NB4 (cell line): ENCODE measurements around the gene AGBL5.
"Not testable (repeated sequence)": the region's sequence is repeated elsewhere in the genome, so short reads cannot be mapped to it uniquely, and the experiment has no call there.

Experiments used
- DNase-seq: peaks from one replicate; pipeline ENCODE4 v3.0.0; 2010; ENCODE audit warnings: low read depth
- H3K4me3 ChIP-seq: one replicate; pipeline ENCODE4 v1.5.1; 2011; ENCODE audit warnings: mild to moderate bottlenecking, low read depth, low read length, moderate library complexity
- MYC ChIP-seq: IDR thresholded peaks from 2 replicates; pipeline ENCODE4 v1.6.1; 2011; ENCODE audit warnings: low read depth, low read length
- POLR2A ChIP-seq: IDR thresholded peaks from 2 replicates; pipeline ENCODE4 v1.6.1; 2011; ENCODE audit warnings: mild to moderate bottlenecking; ENCODE audit not compliant: insufficient read length; ENCODE audit errors: extremely low read depth
- TF ChIP-seq, protein P1 (sequence below): IDR thresholded peaks from 2 replicates; pipeline ENCODE4 v1.6.1; 2011; ENCODE audit warnings: low read depth, low read length
- TF ChIP-seq, protein P2 (sequence below): IDR thresholded peaks from one replicate; pipeline ENCODE4 v1.5.1; 2012; ENCODE audit warnings: low read depth, low read length

AGBL5 gene

DNA sequence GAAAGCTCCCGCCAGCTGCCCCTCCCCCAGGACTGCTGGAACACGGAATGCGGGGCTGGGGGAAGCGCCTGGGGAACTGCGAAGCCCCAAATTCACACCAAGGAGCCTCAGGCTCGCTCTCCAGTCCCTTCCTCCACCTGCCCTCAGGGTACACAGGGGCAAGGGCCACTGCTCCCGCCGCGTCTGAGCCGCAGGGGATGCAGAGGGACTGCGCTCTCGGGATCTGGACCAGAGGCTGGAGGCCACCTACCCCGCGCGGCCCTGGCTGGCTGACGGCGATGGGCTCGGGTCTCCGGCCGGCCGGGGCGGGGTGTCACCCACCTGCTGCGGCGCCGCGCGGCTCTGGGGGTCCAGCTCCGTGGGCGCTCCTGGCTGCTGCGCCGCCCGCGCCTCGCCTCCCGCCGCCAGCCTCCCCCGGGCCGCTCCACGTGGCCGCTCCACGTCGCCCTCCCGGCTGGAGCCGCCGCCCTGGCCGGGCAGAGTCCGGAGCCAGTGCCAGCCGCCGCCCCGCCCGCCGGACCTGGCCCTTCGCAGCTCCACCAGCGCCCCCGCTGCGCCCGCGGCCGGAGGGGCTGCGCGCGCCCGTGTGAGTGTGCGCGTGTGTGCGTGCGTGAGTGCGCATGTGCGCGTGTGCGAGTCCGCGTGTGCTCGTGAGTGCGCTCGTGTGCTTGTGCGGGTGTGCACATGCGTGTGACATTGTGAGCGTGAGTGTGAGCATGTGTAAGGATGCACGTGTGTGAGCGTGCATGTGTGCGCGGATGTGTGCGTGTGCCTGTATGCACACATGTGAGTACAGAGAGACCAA, 67.3 kb downstream of the AGBL5 start, which contains the start of gene CGREF1:
TSS of gene CGREF1 (minus strand) at position 604 of the 805 bp plus-strand sequence. CDS start 14,762 bp downstream, outside the sequence.
- H3K4me3 ChIP-seq = peak within 1 kb of the TSS; percentile 19
- no peak for DNase-seq
- TF ChIP-seq, protein P1, sequence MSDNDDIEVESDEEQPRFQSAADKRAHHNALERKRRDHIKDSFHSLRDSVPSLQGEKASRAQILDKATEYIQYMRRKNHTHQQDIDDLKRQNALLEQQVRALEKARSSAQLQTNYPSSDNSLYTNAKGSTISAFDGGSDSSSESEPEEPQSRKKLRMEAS = no peak
- no peak for TF ChIP-seq MYC
- no peak for TF ChIP-seq POLR2A
- TF ChIP-seq, protein P2, sequence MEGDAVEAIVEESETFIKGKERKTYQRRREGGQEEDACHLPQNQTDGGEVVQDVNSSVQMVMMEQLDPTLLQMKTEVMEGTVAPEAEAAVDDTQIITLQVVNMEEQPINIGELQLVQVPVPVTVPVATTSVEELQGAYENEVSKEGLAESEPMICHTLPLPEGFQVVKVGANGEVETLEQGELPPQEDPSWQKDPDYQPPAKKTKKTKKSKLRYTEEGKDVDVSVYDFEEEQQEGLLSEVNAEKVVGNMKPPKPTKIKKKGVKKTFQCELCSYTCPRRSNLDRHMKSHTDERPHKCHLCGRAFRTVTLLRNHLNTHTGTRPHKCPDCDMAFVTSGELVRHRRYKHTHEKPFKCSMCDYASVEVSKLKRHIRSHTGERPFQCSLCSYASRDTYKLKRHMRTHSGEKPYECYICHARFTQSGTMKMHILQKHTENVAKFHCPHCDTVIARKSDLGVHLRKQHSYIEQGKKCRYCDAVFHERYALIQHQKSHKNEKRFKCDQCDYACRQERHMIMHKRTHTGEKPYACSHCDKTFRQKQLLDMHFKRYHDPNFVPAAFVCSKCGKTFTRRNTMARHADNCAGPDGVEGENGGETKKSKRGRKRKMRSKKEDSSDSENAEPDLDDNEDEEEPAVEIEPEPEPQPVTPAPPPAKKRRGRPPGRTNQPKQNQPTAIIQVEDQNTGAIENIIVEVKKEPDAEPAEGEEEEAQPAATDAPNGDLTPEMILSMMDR = no peak

DNA sequence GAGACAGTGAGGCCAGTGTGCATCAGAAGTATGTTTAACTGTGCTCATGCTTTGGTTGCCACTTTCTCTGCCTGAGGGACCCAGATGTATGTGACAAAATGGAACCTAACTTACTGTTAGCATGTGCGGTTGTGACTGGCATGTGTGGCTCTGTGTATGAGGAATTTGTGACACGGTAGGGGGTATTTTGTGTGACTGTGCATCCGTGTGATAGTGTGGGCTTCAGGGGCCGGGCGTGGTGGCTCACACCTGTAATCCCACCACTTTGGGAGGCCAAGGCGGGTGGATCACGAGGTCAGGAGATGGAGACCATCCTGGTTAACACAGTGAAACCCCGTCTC, 67.8 kb downstream of the AGBL5 start:
- peak overlapping the region; percentile 19 for H3K4me3 ChIP-seq
- not testable (repeated sequence) for DNase-seq
